GM12891 (cell line): ENCODE measurements around the gene ADSL.

Source experiments
- POLR2A ChIP-seq: IDR thresholded peaks from 2 replicates; pipeline ENCODE4 v1.6.1; 2011; ENCODE audit warnings: low read depth, low read length, control low read depth
- POLR2AphosphoS5 ChIP-seq: IDR thresholded peaks from 2 replicates; pipeline ENCODE4 v1.6.1; 2011; ENCODE audit warnings: low read depth, low read length, control low read depth
- POU2F2 ChIP-seq: IDR thresholded peaks from 2 replicates; pipeline ENCODE4 v1.6.1; 2011; ENCODE audit warnings: low read depth, mild to moderate bottlenecking, control low read depth, low read length, moderate library complexity
- SPI1 ChIP-seq: IDR thresholded peaks from 2 replicates; pipeline ENCODE4 v1.6.1; 2011; ENCODE audit warnings: low read depth, low read length, control low read depth
- TAF1 ChIP-seq: IDR thresholded peaks from 2 replicates; pipeline ENCODE4 v1.6.1; 2011; ENCODE audit warnings: low read depth, low read length, control low read depth

- no peak for TF ChIP-seq POLR2A
- no peak for TF ChIP-seq POLR2AphosphoS5
- TF ChIP-seq TAF1 = no peak
- TF ChIP-seq POU2F2 = no peak
- TF ChIP-seq SPI1 = no peak
These were observed 51.1 kb downstream of the ADSL start for GRCh38 chr22:40397396-40397795.
